Trophoblast cell (in vitro differentiated cells and primary cell): ENCODE results near the gene CENPX.
A peak's percentile ranks its signal among the peaks of the same experiment; 100 is the strongest.

Source experiments
- DNase-seq, 2 donors: peaks; one replicate each; pipeline ENCODE4 v3.0.0-alpha.2; 2016
- H2AFZ ChIP-seq: 2 replicates; pipeline ENCODE4 v1.6.1; 2013; ENCODE audit warnings: low read length, moderate library complexity, mild to moderate bottlenecking; ENCODE audit not compliant: insufficient read depth, poor library complexity
- H2AK5ac ChIP-seq: 2 replicates; pipeline ENCODE4 v1.6.1; 2013; ENCODE audit warnings: mild to moderate bottlenecking, low read length
- H2BK120ac ChIP-seq: 2 replicates; pipeline ENCODE4 v1.6.1; 2013; ENCODE audit warnings: low read length, mild to moderate bottlenecking, moderate library complexity; ENCODE audit not compliant: insufficient read depth, poor library complexity
- H2BK12ac ChIP-seq: 2 replicates; pipeline ENCODE4 v1.6.1; 2013; ENCODE audit warnings: mild to moderate bottlenecking, low read length, moderate library complexity
- H2BK5ac ChIP-seq: 2 replicates; pipeline ENCODE4 v1.6.1; 2013; ENCODE audit warnings: low read length, low read depth, moderate library complexity, mild to moderate bottlenecking; ENCODE audit not compliant: poor library complexity
- H3K14ac ChIP-seq: 2 replicates; pipeline ENCODE4 v1.6.1; 2013; ENCODE audit warnings: mild to moderate bottlenecking, low read length
- H3K18ac ChIP-seq: 2 replicates; pipeline ENCODE4 v1.6.1; 2013; ENCODE audit warnings: mild to moderate bottlenecking, low read length
- H3K23ac ChIP-seq: 2 replicates; pipeline ENCODE4 v1.6.1; 2013; ENCODE audit warnings: low read length
- H3K27ac ChIP-seq: 2 replicates; pipeline ENCODE4 v1.5.1; 2013; ENCODE audit warnings: low read depth, mild to moderate bottlenecking, inconsistent platforms, low read length, moderate library complexity
- H3K27me3 ChIP-seq: 2 replicates; pipeline ENCODE4 v1.6.1; 2013; ENCODE audit warnings: inconsistent platforms, mild to moderate bottlenecking, low read length, moderate library complexity; ENCODE audit not compliant: insufficient read depth
- H3K36me3 ChIP-seq, 2 experiments: 1 replicate in 1 of 2; 2 replicates in 1 of 2; pipeline ENCODE4 v1.6.1; 2013; ENCODE audit warnings: low read length in 2 of 2, mild to moderate bottlenecking in 2 of 2, moderate library complexity in 1 of 2; ENCODE audit not compliant: insufficient read depth in 2 of 2, control insufficient read depth in 1 of 2
- H3K4ac ChIP-seq: 2 replicates; pipeline ENCODE4 v1.6.1; 2013; ENCODE audit warnings: low read depth, mild to moderate bottlenecking, low read length, moderate library complexity
- H3K4me1 ChIP-seq, 2 experiments: 1 replicate in 1 of 2; 2 replicates in 1 of 2; pipeline ENCODE4 v1.6.1; 2013; ENCODE audit warnings: low read length in 2 of 2, mild to moderate bottlenecking in 2 of 2, moderate library complexity in 1 of 2; ENCODE audit not compliant: insufficient read depth in 2 of 2, control insufficient read depth in 1 of 2
- H3K4me2 ChIP-seq: 2 replicates; pipeline ENCODE4 v1.6.1; 2013; ENCODE audit warnings: inconsistent platforms, mild to moderate bottlenecking, low read length, moderate library complexity
- H3K4me3 ChIP-seq: 2 replicates; pipeline ENCODE4 v1.5.1; 2013; ENCODE audit warnings: mild to moderate bottlenecking, low read depth, low read length, inconsistent platforms
- H3K79me1 ChIP-seq: one replicate; pipeline ENCODE4 v1.6.1; 2013; ENCODE audit warnings: low read length
- H3K79me2 ChIP-seq: 2 replicates; pipeline ENCODE4 v1.6.1; 2013; ENCODE audit warnings: low read length, mild to moderate bottlenecking; ENCODE audit not compliant: control insufficient read depth, insufficient read depth, poor library complexity
- H3K9ac ChIP-seq: 2 replicates; pipeline ENCODE4 v1.6.1; 2013; ENCODE audit warnings: mild to moderate bottlenecking, low read length
- H3K9me3 ChIP-seq: 2 replicates; pipeline ENCODE4 v1.6.1; 2013; ENCODE audit warnings: low read depth, mild to moderate bottlenecking, control low read depth, inconsistent platforms, low read length; ENCODE audit not compliant: insufficient read depth
- H4K12ac ChIP-seq: 2 replicates; pipeline ENCODE4 v1.6.1; 2013; ENCODE audit warnings: low read depth, mild to moderate bottlenecking, low read length, moderate library complexity
- H4K8ac ChIP-seq: 2 replicates; pipeline ENCODE4 v1.6.1; 2013; ENCODE audit warnings: low read depth, mild to moderate bottlenecking, low read length, moderate library complexity
- H4K91ac ChIP-seq: one replicate; pipeline ENCODE4 v1.6.1; 2013; ENCODE audit warnings: low read depth, mild to moderate bottlenecking, low read length, moderate library complexity
- WGBS: extraction: QIAGEN DNeasy Blood & Tissue Kit; methylation state at CpG from one replicate; pipeline ENCODE4 v1.1.7; 2013; ENCODE audit warnings: missing lambda C conversion rate; ENCODE audit not compliant: insufficient read length, insufficient coverage; ENCODE audit errors: extremely low coverage; 5-methylcytosine and 5-hydroxymethylcytosine counted together

Gene CENPX

DNA sequence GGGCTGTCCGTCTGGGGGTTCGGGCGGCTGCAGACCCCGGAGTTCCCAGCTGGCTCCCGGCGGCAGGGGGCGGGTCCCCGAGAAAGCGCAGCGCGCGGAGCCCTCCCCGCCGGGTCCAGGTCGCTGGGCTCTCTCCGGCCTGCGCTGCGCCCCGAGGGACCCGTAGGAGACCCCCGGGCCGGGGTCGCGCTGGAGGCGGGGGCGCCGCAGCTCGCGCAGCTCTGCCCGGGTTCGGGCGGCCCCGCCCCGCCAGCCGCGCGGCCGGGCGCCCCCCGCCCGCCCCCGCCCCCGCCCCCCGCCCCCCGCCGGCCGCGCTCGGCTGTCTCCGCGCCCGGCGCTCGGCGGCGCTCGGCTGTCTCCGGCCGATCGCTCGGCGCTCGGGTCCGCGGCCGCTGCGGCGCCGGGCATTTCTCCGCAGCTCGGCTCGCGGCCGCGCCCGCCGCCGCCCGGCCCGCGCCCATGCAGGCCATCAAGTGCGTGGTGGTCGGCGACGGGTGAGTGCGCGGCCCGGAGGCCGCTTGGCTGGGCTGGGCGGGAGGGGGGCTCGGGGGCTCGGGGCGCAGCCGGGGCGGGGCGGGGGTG is 8.7 kb upstream of the CENPX start, which contains the start of gene RAC3:
Gene RAC3 (plus strand): TSS at position 376 of the 582 bp plus-strand sequence. CDS start 84 bp downstream, at position 460.
- no peaks in the 10 kb centered on the region for H3K79me2 ChIP-seq
- no peak within 1 kb of the TSS for H2AK5ac ChIP-seq
- H3K27ac ChIP-seq = peak within 1 kb of the TSS; percentile 9
- no peak within 1 kb of the TSS for H3K4ac ChIP-seq
- H3K9ac ChIP-seq = peak within 1 kb of the TSS; percentile 17
- H2AFZ ChIP-seq = peak within 1 kb of the TSS; percentile 77
- H3K4me2 ChIP-seq = peak within 1 kb of the TSS; percentile 89
- peak within 1 kb of the TSS; percentile 36 for H3K18ac ChIP-seq
- peak within 1 kb of the TSS; percentile 60 for H4K91ac ChIP-seq
- H4K8ac ChIP-seq = peak within 1 kb of the TSS; percentile 20
- H2BK120ac ChIP-seq = peak within 1 kb of the TSS; percentile 27
- H4K12ac ChIP-seq = no peak within 1 kb of the TSS
- peaks cover 5% of the 10 kb centered on the region for H3K9me3 ChIP-seq
- H3K23ac ChIP-seq = no peak within 1 kb of the TSS
- no CpG with 5 or more reads among the region's 96 CpGs for WGBS
- H3K4me1 ChIP-seq = peaks cover under 1 to 8% of the 10 kb centered on the region in 2 experiments
- H3K4me3 ChIP-seq = peak within 1 kb of the TSS; percentile 68
- H3K36me3 ChIP-seq = peaks cover 8 to 16% of the 10 kb centered on the region in 2 experiments
- DNase-seq = peak in 1 of 2 donors; percentile 48
- H3K27me3 ChIP-seq = no peaks in the 10 kb centered on the region
- H2BK12ac ChIP-seq = no peak within 1 kb of the TSS
- H3K79me1 ChIP-seq = peaks cover 5% of the 10 kb centered on the region
- H3K14ac ChIP-seq = peak within 1 kb of the TSS; percentile 33
- peak within 1 kb of the TSS; percentile 14 for H2BK5ac ChIP-seq

DNA sequence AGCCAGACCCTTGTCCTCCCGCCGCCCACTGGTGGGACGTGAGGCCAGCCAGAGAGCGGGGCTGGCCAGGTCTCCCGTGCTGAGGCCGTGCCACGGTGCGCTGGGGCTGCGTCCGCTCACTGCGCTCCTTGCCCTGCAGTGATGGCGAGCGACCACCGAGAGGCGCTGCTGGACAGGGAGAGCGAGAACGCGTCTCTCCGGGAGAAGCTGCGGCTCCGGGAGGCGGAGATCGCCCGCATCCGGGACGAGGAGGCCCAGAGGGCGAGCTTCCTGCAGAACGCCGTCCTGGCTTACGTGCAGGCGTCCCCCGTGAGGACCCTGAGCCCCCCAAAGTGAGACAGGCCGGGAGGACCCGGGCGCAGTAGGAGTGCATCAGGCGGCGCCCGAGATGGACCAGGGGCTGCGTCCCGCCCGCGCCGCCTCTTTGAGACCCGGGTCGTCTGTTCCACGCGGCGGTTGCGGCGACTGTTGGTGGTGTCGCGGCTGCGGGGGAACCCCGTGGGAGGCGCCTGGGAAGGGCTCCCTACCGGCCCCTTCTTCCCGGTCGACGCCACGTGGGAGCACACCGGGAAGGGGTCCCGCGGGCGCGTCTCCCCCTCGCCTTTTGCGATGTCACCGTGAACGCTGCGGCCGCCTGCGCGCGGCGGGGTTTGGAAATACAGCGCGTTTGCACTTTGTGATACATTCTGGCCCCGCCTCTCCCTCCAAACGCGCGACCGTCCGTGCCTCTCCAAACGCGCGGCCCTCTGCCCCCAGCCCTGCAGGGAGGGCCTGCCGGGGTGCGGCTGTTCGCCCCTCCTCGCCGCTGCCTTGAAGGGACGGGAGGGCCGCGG is 8.0 kb upstream of the CENPX start:
- H3K27ac ChIP-seq = peak overlapping the region; percentile 9
- peak overlapping the region; percentile 27 for H2BK120ac ChIP-seq
- peak overlapping the region; percentile 68 for H3K4me3 ChIP-seq
- H3K79me2 ChIP-seq = no peaks in the 10 kb centered on the region
- H3K4me1 ChIP-seq = peaks cover 0 to 6% of the 10 kb centered on the region in 2 experiments
- no peak overlapping the region for H3K14ac ChIP-seq
- H3K79me1 ChIP-seq = peaks cover 5% of the 10 kb centered on the region
- H3K23ac ChIP-seq = no peak overlapping the region
- H4K12ac ChIP-seq = no peak overlapping the region
- no CpG with 5 or more reads among the region's 94 CpGs for WGBS
- peaks cover 3 to 16% of the 10 kb centered on the region in 2 experiments for H3K36me3 ChIP-seq
- peak overlapping the region; percentile 17 for H3K9ac ChIP-seq
- peak overlapping the region; percentile 20 for H4K8ac ChIP-seq
- peak overlapping the region; percentile 36 for H3K18ac ChIP-seq
- H3K4me2 ChIP-seq = peak overlapping the region; percentile 89
- peak; percentile 85 to 93 for DNase-seq
- H2AK5ac ChIP-seq = no peak overlapping the region
- H2BK5ac ChIP-seq = peak overlapping the region; percentile 14
- no peaks in the 10 kb centered on the region for H3K27me3 ChIP-seq
- peak overlapping the region; percentile 57 for H4K91ac ChIP-seq
- H3K9me3 ChIP-seq = peaks cover 5% of the 10 kb centered on the region
- H3K4ac ChIP-seq = no peak overlapping the region
- peak overlapping the region; percentile 77 for H2AFZ ChIP-seq
- H2BK12ac ChIP-seq = no peak overlapping the region

DNA sequence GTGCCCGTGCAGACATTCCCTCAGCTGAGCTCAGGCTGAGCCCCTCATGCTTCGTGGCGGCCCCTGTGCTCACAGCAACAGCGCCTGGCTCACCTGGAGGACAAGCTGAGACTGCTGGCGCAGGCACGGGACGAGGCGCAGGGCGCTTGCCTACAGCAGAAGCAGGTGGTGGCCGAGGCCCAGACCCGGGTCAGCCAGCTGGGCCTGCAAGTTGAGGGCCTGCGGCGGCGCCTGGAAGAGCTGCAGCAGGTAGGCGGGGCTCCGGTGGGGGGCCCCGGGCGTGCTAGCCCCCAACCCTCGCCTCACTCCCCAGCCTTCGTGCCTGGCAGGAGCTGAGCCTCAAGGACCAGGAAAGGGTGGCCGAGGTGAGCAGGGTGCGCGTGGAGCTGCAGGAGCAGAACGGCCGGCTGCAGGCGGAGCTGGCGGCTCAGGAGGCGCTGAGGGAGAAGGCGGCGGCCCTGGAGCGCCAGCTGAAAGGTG is 7.4 kb upstream of the CENPX start:
- no peak overlapping the region for H3K9ac ChIP-seq
- peaks cover 5% of the 10 kb centered on the region for H3K9me3 ChIP-seq

DNA sequence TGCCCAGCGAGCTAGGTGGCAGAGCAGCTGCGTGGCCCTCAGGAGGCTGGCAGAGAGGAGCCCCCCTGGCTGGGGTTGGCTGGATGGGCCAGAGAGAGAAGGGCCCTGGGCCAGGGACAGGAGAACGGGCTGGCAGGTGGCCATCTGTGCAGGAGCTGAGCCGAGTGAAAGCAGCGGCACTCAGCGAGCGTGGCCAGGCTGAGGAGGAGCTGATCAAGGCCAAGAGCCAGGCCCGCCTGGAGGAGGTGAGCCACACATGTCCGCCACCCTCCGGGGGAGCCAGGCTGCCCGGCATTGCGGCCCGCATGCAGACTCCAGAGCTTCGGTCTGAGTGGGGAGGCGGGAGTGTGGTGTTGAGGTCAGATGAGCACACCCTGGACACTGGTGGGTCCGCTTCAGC is 6.7 kb upstream of the CENPX start:
- H3K9me3 ChIP-seq = peaks cover 5% of the 10 kb centered on the region
- H2BK5ac ChIP-seq = no peak overlapping the region
- H4K12ac ChIP-seq = no peak overlapping the region
- no peaks in the 10 kb centered on the region for H3K27me3 ChIP-seq
- no peak for DNase-seq
- no peak overlapping the region for H3K4me3 ChIP-seq
- H4K91ac ChIP-seq = no peak overlapping the region
- H4K8ac ChIP-seq = no peak overlapping the region
- H3K4me2 ChIP-seq = no peak overlapping the region
- no peak overlapping the region for H2BK12ac ChIP-seq
- no peak overlapping the region for H3K27ac ChIP-seq
- H3K18ac ChIP-seq = no peak overlapping the region
- H3K79me2 ChIP-seq = no peaks in the 10 kb centered on the region
- no peak overlapping the region for H3K14ac ChIP-seq
- H3K4me1 ChIP-seq = peaks cover under 1 to 8% of the 10 kb centered on the region in 2 experiments
- H3K79me1 ChIP-seq = peaks cover 5% of the 10 kb centered on the region
- no peak overlapping the region for H3K4ac ChIP-seq
- no peak overlapping the region for H2BK120ac ChIP-seq
- no peak overlapping the region for H2AFZ ChIP-seq
- no peak overlapping the region for H3K9ac ChIP-seq
- H3K36me3 ChIP-seq = peaks cover 0 to 16% of the 10 kb centered on the region in 2 experiments
- no peak overlapping the region for H3K23ac ChIP-seq
- no peak overlapping the region for H2AK5ac ChIP-seq
- no CpG with 5 or more reads among the region's 16 CpGs for WGBS

More for the DNA sequence above, 7.4 kb upstream of the CENPX start:
- Histone ChIP-seq H3K4me3 (no peak overlapping the region), H2AFZ (no peak overlapping the region), H3K4me2 (peak overlapping the region; percentile 89), H3K79me1 (peaks cover 5% of the 10 kb centered on the region), H3K18ac (no peak overlapping the region), H4K91ac (no peak overlapping the region), H3K23ac (no peak overlapping the region), H2BK12ac (no peak overlapping the region), H3K4ac (no peak overlapping the region), H3K27me3 (no peaks in the 10 kb centered on the region), H2BK5ac (no peak overlapping the region), H2AK5ac (no peak overlapping the region), H3K79me2 (no peaks in the 10 kb centered on the region), H4K12ac (no peak overlapping the region), H3K14ac (no peak overlapping the region), H2BK120ac (no peak overlapping the region), H3K36me3 (peaks cover 0 to 16% of the 10 kb centered on the region in 2 experiments), H4K8ac (no peak overlapping the region), H3K4me1 (peaks cover 0 to 6% of the 10 kb centered on the region in 2 experiments), H3K27ac (no peak overlapping the region)
- DNase-seq = no peak
- no CpG with 5 or more reads among the region's 31 CpGs for WGBS
